Measurements from ENCODE around the gene TIAM2.

Gene TIAM2

GRCh38 chr6:155147958-155148663 lies 153.0 kb downstream of the TIAM2 start:
- ChIA-PET POLR2A (no interaction called here), CTCF (no interaction called here)
- TF ChIP-seq ARNT (IDR thresholded peaks at IDR 0.05): no peak
- TF ChIP-seq NFRKB (IDR thresholded peaks at IDR 0.05): no peak
- no peak for TF ChIP-seq TARDBP (IDR thresholded peaks at IDR 0.05)
- TF ChIP-seq FOXM1 (IDR thresholded peaks at IDR 0.05; ENCODE audit: borderline replicate concordance): no peak
- no peak for TF ChIP-seq ZNF384 (IDR thresholded peaks at IDR 0.05)
- TF ChIP-seq HDGF (IDR thresholded peaks at IDR 0.05; ENCODE audit: borderline replicate concordance): no peak
- TF ChIP-seq FOXK2 (IDR thresholded peaks at IDR 0.05): no peak
- no peak for TF ChIP-seq SUZ12 (IDR thresholded peaks at IDR 0.05)
- no peak for TF ChIP-seq BHLHE40 (IDR thresholded peaks at IDR 0.05; ENCODE audit: borderline replicate concordance)
- TF ChIP-seq ELF4 (IDR thresholded peaks at IDR 0.05): no peak
- TF ChIP-seq CTBP1 (IDR thresholded peaks at IDR 0.05; ENCODE audit: borderline replicate concordance): no peak
- no peak for TF ChIP-seq SP1 (IDR thresholded peaks at IDR 0.05)
- TF ChIP-seq LEF1 (IDR thresholded peaks at IDR 0.05; ENCODE audit: borderline replicate concordance): no peak
- TF ChIP-seq L3MBTL2 (conservative IDR thresholded peaks at IDR 0.05): no peak
- TF ChIP-seq PKNOX1 (IDR thresholded peaks at IDR 0.05): no peak
- no peak for TF ChIP-seq FOXA1 (IDR thresholded peaks at IDR 0.05)
- DNase-seq (ENCODE audit: extremely low spot score): no peak

GRCh38 chr6:155150967-155151671 lies 156.0 kb downstream of the TIAM2 start:
- no peak for TF ChIP-seq FOXM1 (IDR thresholded peaks at IDR 0.05; ENCODE audit: borderline replicate concordance)
- no peak for TF ChIP-seq FOXA1 (IDR thresholded peaks at IDR 0.05)
- no peak for TF ChIP-seq ELF4 (IDR thresholded peaks at IDR 0.05)
- POLR2A ChIA-PET: no interaction called here
- DNase-seq (ENCODE audit: extremely low spot score): no peak
- CTCF ChIA-PET: no interaction called here

GRCh38 chr6:155152211-155153076 lies 157.3 kb downstream of the TIAM2 start:
- peak; percentile 75 for DNase-seq (ENCODE audit: extremely low spot score)
- CTCF ChIA-PET: interaction anchor here (0.5 to 1.0 kb wide), 4 partner anchors 14 to 907 kb away, joined by 3 read pairs; no protein-coding TSS in a partner anchor
- TF ChIP-seq HDGF (IDR thresholded peaks at IDR 0.05; ENCODE audit: borderline replicate concordance) (no peak), SUZ12 (IDR thresholded peaks at IDR 0.05) (no peak), BHLHE40 (IDR thresholded peaks at IDR 0.05; ENCODE audit: borderline replicate concordance) (no peak), PKNOX1 (IDR thresholded peaks at IDR 0.05) (no peak), SP1 (IDR thresholded peaks at IDR 0.05) (no peak), TARDBP (IDR thresholded peaks at IDR 0.05) (no peak), L3MBTL2 (conservative IDR thresholded peaks at IDR 0.05) (no peak), ARNT (IDR thresholded peaks at IDR 0.05) (no peak), NFRKB (IDR thresholded peaks at IDR 0.05) (no peak), FOXK2 (IDR thresholded peaks at IDR 0.05) (no peak), CTBP1 (IDR thresholded peaks at IDR 0.05; ENCODE audit: borderline replicate concordance) (no peak), FOXM1 (IDR thresholded peaks at IDR 0.05; ENCODE audit: borderline replicate concordance) (no peak)
- POLR2A ChIA-PET: no interaction called here

- ChIA-PET CTCF (interaction anchor here (0.8 to 0.9 kb wide), 2 partner anchors 17 to 23 kb away, joined by 3 read pairs; no protein-coding TSS in a partner anchor), POLR2A (no interaction called here)
- DNase-seq (ENCODE audit: extremely low spot score): no peak
- TF ChIP-seq ARNT (IDR thresholded peaks at IDR 0.05) (no peak), FOXK2 (IDR thresholded peaks at IDR 0.05) (no peak), PKNOX1 (IDR thresholded peaks at IDR 0.05) (no peak), SP1 (IDR thresholded peaks at IDR 0.05) (no peak), HDGF (IDR thresholded peaks at IDR 0.05; ENCODE audit: borderline replicate concordance) (no peak), CTBP1 (IDR thresholded peaks at IDR 0.05; ENCODE audit: borderline replicate concordance) (no peak), SUZ12 (IDR thresholded peaks at IDR 0.05) (no peak), LEF1 (IDR thresholded peaks at IDR 0.05; ENCODE audit: borderline replicate concordance) (no peak), L3MBTL2 (conservative IDR thresholded peaks at IDR 0.05) (no peak), BHLHE40 (IDR thresholded peaks at IDR 0.05; ENCODE audit: borderline replicate concordance) (no peak), TARDBP (IDR thresholded peaks at IDR 0.05) (no peak), ZNF384 (IDR thresholded peaks at IDR 0.05) (no peak), FOXA1 (IDR thresholded peaks at IDR 0.05) (no peak)
Measured at GRCh38 chr6:155154158-155154830, 159.2 kb downstream of the TIAM2 start.

- no peak for TF ChIP-seq HDGF (IDR thresholded peaks at IDR 0.05; ENCODE audit: borderline replicate concordance)
- no peak for TF ChIP-seq CTBP1 (IDR thresholded peaks at IDR 0.05; ENCODE audit: borderline replicate concordance)
- POLR2A ChIA-PET: no interaction called here
- no peak for DNase-seq (ENCODE audit: extremely low spot score)
- CTCF ChIA-PET: no interaction called here
Measured at GRCh38 chr6:155155787-155156447, 160.8 kb downstream of the TIAM2 start.

Measured in HEK293T (cell line).